ENCODE results near the gene UFSP1. TPM values are rescaled to one million over a fixed set of nuclear protein-coding genes. Genes with fewer than 3 reads are reported as not detected.
"Not testable (repeated sequence)": the region's sequence is repeated elsewhere in the genome, so short reads cannot be mapped to it uniquely, and the experiment has no call there.

UFSP1 gene
- polyA plus RNA-seq = 1 to 10 TPM in 1 of 3 donors, under 1 TPM in 1, not detected in 1; 0.59 to 1.1 TPM

DNA sequence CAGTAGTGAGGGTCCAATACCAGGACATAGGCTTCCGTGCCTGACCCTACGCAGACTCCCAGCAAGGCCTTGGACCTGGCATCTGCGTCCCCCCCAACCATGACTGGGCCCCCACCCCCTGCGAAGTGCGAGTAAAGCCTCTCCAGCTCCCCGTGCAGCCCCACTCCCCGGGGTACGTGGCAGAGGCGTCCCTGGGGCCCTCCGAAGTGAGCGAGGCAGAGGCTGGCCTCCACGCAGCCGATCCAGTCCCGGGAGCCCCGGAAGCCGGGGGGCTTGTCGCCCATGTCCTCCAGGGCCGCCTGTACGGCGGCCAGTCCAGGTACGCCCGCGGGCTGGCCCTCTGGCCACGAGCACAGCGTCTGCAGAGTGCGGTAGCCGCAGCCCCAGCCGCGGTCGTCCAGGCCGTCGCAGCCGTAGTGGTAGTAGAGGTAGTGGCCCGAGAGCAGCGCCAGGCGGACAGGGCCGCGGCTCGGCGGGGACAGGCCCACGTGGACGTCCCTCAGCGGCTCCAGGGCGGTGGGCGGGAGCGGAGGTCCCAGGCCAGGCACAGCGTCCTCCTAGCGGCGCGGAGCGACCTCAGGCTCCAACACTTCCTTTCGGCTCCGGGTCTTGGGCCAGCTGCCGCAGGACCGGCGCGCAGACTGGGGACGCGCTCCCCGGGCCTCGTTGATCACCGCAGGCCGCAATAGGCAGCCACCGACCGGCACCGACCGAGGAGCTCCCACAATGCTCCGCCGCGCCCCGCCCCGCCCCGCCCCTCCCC, at the start of gene UFSP1:
TSS of gene UFSP1 (minus strand) at position 728 of the 763 bp plus-strand sequence. CDS start at position 284, 444 bp downstream.
- Mint-ChIP-seq H3K27ac (peak within 1 kb of the TSS in 5 of 6 donors; percentile 62 to 87 (median 79)), H3K27me3 (ENCODE audit: low read depth in 3 of 3) (peaks cover 6 to 20% (median 16%) of the 10 kb centered on the region in 3 donors), H3K4me3 (peak within 1 kb of the TSS; percentile 85 to 90 (median 87)), H3K36me3 (peaks cover 17 to 32% (median 29%) of the 10 kb centered on the region in 3 donors), H3K9me3 (peaks cover 0 to 2% (median 0%) of the 10 kb centered on the region in 6 donors), H3K4me1 (peaks cover 30 to 33% of the 10 kb centered on the region in 2 donors)
- DNase-seq = no peak

DNA sequence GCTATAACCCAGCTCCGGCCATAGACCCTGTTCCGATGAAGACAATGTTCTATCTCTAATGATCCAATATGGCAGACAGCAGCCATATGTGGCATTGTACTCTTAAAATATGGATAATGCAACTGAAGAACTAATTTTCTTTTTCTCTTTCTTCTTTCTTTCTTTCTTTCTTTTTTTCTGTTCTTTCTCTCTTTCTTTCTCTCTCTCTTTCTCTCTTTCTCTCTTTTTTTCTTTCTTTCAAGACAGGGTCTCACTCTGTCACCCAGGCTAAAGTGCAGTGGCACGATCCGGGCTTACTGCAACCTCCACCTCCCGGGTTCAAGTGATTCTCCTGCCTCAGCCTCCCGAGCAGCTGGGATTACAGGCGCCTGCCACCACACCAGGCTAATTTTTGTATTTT, 46.7 kb upstream of the UFSP1 start:
- not testable (repeated sequence) for H3K27ac Mint-ChIP-seq, H3K4me3 Mint-ChIP-seq, H3K4me1 Mint-ChIP-seq, DNase-seq, H3K36me3 Mint-ChIP-seq
- peaks cover 9 to 16% (median 11%) of the 10 kb centered on the region in 3 donors for H3K27me3 Mint-ChIP-seq (ENCODE audit: low read depth in 3 of 3)
- peaks cover 2 to 21% (median 8%) of the 10 kb centered on the region in 6 donors for H3K9me3 Mint-ChIP-seq

DNA sequence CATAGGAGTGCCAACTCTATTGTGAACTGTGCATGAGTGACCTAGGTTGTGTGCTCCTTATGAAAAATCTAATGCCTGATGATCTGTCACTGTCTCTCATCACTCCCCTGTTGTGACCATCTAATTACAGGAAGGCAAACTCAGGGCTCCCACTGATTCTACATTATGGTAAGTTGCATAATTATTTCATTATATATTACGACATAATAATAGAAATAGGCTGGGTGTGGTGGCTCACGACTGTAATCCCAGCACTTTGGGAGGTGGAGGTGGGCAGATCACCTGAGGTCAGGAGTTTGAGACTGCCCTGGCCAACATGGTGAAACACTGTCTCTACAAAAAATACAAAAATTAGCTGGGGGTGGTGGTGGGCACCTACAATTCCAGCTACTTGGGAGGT, 45.9 kb upstream of the UFSP1 start:
- not testable (repeated sequence) for DNase-seq, H3K27ac Mint-ChIP-seq, H3K4me1 Mint-ChIP-seq, H3K4me3 Mint-ChIP-seq, H3K36me3 Mint-ChIP-seq
- Mint-ChIP-seq H3K9me3 (peaks cover 2 to 20% (median 8%) of the 10 kb centered on the region in 6 donors), H3K27me3 (ENCODE audit: low read depth in 3 of 3) (peaks cover 11 to 16% (median 11%) of the 10 kb centered on the region in 3 donors)

- H3K4me3 Mint-ChIP-seq = no peak overlapping the region
- H3K27ac Mint-ChIP-seq = no peak overlapping the region
- H3K27me3 Mint-ChIP-seq (ENCODE audit: low read depth in 3 of 3) = peaks cover 5 to 16% (median 8%) of the 10 kb centered on the region in 3 donors
- DNase-seq = no peak
- no peaks in the 10 kb centered on the region for H3K4me1 Mint-ChIP-seq
- H3K36me3 Mint-ChIP-seq = no peaks in the 10 kb centered on the region
- peaks cover 0 to 8% (median 2%) of the 10 kb centered on the region in 6 donors for H3K9me3 Mint-ChIP-seq
Observed at GRCh38 chr7:100933734-100934133, 44.2 kb upstream of the UFSP1 start.

DNA sequence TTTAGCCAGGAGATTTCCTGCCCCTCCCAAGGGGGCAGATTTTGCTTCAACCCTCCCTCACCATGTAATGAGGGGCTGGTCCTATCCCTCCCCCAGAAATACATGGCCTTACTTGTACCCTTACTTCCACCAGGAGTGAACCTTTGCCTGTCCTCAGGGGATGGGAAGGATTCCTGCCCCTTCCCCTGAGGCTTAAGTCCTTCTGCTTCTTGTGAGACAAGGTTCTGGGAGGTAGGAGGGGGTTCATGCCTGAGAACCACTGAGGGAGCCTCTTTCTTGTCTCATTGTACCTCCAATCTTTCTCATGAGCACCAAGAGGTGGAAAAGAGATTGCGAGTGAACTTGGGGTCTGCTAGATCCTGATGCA, 40.3 kb upstream of the UFSP1 start:
- Mint-ChIP-seq H3K27me3 (ENCODE audit: low read depth in 3 of 3) (peaks cover 3 to 6% (median 4%) of the 10 kb centered on the region in 3 donors), H3K9me3 (peaks cover 0 to 7% (median 2%) of the 10 kb centered on the region in 6 donors), H3K27ac (no peak overlapping the region)

DNA sequence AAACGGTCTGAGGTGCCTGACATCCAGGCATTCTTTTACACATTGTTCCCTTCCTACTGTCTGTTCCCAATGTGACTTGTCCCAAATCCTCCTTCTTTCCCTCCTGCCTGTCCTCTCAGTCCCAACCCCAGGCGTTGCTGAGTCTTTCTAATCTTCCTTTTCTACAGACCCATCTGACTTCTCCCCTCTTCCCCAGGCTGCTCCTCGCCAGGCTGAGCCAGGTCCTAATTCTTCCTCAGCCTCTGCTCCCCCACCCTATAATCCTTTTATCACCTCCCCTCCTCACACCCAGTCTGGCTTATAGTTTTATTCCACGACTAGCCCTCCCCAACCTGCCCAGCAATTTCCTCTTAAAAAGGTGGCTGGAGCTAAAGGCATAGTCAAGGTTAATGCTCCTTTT, 34.1 kb upstream of the UFSP1 start:
- not testable (repeated sequence) for DNase-seq, H3K4me3 Mint-ChIP-seq, H3K36me3 Mint-ChIP-seq, H3K27ac Mint-ChIP-seq, H3K4me1 Mint-ChIP-seq, H3K9me3 Mint-ChIP-seq
- peaks cover 5 to 17% (median 10%) of the 10 kb centered on the region in 3 donors for H3K27me3 Mint-ChIP-seq (ENCODE audit: low read depth in 3 of 3)

More for the DNA sequence above, 40.3 kb upstream of the UFSP1 start:
- H3K4me3 Mint-ChIP-seq = no peak overlapping the region
- DNase-seq = no peak
- H3K36me3 Mint-ChIP-seq = no peaks in the 10 kb centered on the region
- no peaks in the 10 kb centered on the region for H3K4me1 Mint-ChIP-seq

GRCh38 chr7:100921039-100921438, 31.5 kb upstream of the UFSP1 start:
- Mint-ChIP-seq H3K27ac (no peak overlapping the region), H3K27me3 (ENCODE audit: low read depth in 3 of 3) (peaks cover 5 to 17% (median 10%) of the 10 kb centered on the region in 3 donors)

GRCh38 chr7:100919779-100920437, 30.4 kb upstream of the UFSP1 start:
- H3K9me3 Mint-ChIP-seq, H3K4me3 Mint-ChIP-seq, DNase-seq, H3K27ac Mint-ChIP-seq, H3K4me1 Mint-ChIP-seq, H3K36me3 Mint-ChIP-seq: not testable (repeated sequence)
- H3K27me3 Mint-ChIP-seq (ENCODE audit: low read depth in 3 of 3) = peaks cover 5 to 17% (median 10%) of the 10 kb centered on the region in 3 donors

More at GRCh38 chr7:100921039-100921438, 31.5 kb upstream of the UFSP1 start:
- Mint-ChIP-seq H3K36me3 (no peaks in the 10 kb centered on the region), H3K9me3 (no peaks in the 10 kb centered on the region), H3K4me3 (no peak overlapping the region), H3K4me1 (no peaks in the 10 kb centered on the region)
- DNase-seq = no peak

GRCh38 chr7:100919335-100919734, 29.8 kb upstream of the UFSP1 start:
- H3K9me3 Mint-ChIP-seq, H3K36me3 Mint-ChIP-seq, H3K4me3 Mint-ChIP-seq, DNase-seq, H3K4me1 Mint-ChIP-seq, H3K27ac Mint-ChIP-seq: not testable (repeated sequence)
- H3K27me3 Mint-ChIP-seq (ENCODE audit: low read depth in 3 of 3) = peaks cover 5 to 14% (median 10%) of the 10 kb centered on the region in 3 donors

DNA sequence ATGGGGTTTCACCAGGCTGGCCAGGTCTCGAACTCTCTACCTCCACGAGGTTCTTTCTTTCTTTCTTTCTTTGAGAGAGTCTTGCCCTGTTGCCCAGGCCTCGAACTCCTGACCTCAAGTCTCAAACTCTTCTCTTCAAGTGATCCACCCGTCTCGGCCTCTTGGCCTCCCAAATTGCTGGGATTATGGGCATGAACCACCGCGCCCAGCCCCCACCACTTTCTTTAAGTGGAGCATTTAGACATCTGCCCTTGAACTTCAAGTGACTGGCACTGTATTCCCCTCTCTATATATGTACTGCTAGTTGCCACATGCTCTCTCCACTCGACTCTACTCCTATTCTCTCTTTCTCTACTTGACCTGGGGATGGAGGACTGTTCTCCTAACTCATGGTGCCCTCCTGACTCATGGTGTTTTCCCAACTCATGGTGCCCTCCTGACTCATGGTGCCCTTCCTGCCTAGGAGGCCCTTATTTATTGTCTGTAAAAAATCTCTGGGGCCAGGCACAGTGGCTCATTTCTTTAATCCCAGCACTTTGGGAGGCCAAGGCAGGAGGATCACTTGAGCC, 25.4 kb upstream of the UFSP1 start:
- Mint-ChIP-seq H3K27me3 (ENCODE audit: low read depth in 3 of 3) (peaks cover 0 to 9% (median 4%) of the 10 kb centered on the region in 3 donors), H3K9me3 (no peaks in the 10 kb centered on the region), H3K27ac (no peak overlapping the region), H3K4me1 (no peaks in the 10 kb centered on the region), H3K36me3 (no peaks in the 10 kb centered on the region), H3K4me3 (no peak overlapping the region)
- no peak for DNase-seq

GRCh38 chr7:100914208-100914878, 24.8 kb upstream of the UFSP1 start:
- no peak for DNase-seq
- H3K27me3 Mint-ChIP-seq (ENCODE audit: low read depth in 3 of 3) = peaks cover 0 to 9% (median 4%) of the 10 kb centered on the region in 3 donors
- no peaks in the 10 kb centered on the region for H3K9me3 Mint-ChIP-seq
- H3K27ac Mint-ChIP-seq = no peak overlapping the region
- no peaks in the 10 kb centered on the region for H3K36me3 Mint-ChIP-seq
- H3K4me3 Mint-ChIP-seq = no peak overlapping the region
- H3K4me1 Mint-ChIP-seq = no peaks in the 10 kb centered on the region

GRCh38 chr7:100911484-100911883, 22.0 kb upstream of the UFSP1 start:
- no peak overlapping the region for H3K27ac Mint-ChIP-seq
- H3K9me3 Mint-ChIP-seq = no peaks in the 10 kb centered on the region
- H3K4me1 Mint-ChIP-seq = no peaks in the 10 kb centered on the region
- no peak for DNase-seq
- H3K27me3 Mint-ChIP-seq (ENCODE audit: low read depth in 3 of 3) = peaks cover 4 to 6% (median 4%) of the 10 kb centered on the region in 3 donors
- H3K36me3 Mint-ChIP-seq = no peaks in the 10 kb centered on the region
- H3K4me3 Mint-ChIP-seq = no peak overlapping the region

GRCh38 chr7:100910443-100910842, 20.9 kb upstream of the UFSP1 start:
- not testable (repeated sequence) for DNase-seq; H3K9me3 Mint-ChIP-seq; H3K4me3 Mint-ChIP-seq; H3K36me3 Mint-ChIP-seq; H3K27ac Mint-ChIP-seq; H3K4me1 Mint-ChIP-seq; H3K27me3 Mint-ChIP-seq (ENCODE audit: low read depth in 3 of 3)
